AG09319 (cell line): ENCODE data around the gene THNSL1.

ENCODE experiments used
- DNase-seq: peaks from one replicate; pipeline ENCODE4 v3.0.0-alpha.2; 2010; ENCODE audit warnings: low read depth; ENCODE audit errors: extremely low read depth
- TF ChIP-seq, protein P1 (sequence below): IDR thresholded peaks from 2 replicates; pipeline ENCODE4 v1.5.1; 2011; ENCODE audit warnings: low read depth, mild to moderate bottlenecking, inconsistent platforms, low read length, moderate library complexity

The THNSL1 gene

DNA sequence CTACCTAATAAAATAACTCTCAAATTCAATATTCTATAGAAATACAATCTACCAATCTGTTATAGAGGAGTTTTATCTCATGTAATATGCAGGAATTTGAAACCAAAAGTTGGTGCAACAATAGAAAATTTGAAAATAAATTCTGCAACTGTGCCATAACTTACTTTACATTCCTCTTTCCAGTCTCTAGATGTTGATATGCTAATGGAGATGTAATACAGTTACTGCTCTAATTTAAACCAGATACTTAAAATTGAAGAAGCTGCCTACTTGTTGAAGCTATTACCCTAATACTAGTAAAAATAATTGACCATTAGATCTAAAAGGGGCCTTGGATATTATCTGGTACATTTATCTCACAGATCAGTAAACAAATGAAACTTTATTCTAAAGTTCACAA is 1.8 kb upstream of the THNSL1 start:
- TF ChIP-seq, protein P1, sequence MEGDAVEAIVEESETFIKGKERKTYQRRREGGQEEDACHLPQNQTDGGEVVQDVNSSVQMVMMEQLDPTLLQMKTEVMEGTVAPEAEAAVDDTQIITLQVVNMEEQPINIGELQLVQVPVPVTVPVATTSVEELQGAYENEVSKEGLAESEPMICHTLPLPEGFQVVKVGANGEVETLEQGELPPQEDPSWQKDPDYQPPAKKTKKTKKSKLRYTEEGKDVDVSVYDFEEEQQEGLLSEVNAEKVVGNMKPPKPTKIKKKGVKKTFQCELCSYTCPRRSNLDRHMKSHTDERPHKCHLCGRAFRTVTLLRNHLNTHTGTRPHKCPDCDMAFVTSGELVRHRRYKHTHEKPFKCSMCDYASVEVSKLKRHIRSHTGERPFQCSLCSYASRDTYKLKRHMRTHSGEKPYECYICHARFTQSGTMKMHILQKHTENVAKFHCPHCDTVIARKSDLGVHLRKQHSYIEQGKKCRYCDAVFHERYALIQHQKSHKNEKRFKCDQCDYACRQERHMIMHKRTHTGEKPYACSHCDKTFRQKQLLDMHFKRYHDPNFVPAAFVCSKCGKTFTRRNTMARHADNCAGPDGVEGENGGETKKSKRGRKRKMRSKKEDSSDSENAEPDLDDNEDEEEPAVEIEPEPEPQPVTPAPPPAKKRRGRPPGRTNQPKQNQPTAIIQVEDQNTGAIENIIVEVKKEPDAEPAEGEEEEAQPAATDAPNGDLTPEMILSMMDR: no peak
- no peak for DNase-seq

DNA sequence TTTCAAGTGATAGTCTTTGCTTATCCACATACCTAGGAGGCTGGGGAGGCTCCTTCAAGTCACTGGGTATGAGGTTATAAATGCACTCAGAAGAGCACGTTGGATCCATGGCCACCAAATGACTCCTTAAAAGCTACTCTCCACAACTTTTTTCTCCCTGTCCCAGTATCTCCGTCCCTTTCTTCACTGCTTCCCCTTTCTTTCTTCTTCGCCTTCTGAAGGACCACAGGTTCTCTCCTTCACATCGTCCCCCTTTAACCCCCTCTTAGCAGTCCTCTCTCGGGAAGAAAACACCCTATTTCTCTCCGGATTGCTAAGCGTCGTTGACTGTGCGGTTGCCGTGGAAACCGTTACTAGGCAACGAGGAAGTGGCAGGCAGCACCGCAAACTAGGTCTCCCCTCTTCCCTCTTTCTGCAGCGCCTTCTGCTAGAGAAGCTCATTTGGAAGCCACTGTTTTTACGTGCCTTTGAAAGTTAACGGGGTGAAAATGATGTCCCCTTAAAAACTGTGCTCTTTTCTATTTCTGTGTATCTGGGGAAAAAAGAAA is 510 bp upstream of the THNSL1 start, which contains the start of gene ENKUR:
Gene ENKUR (minus strand): TSS at position 331 of the 548 bp plus-strand sequence. CDS start 222 bp downstream, at position 109.
- TF ChIP-seq, protein P1: no peak
- DNase-seq: peak; percentile 75

GRCh38 chr10:25017154-25017590 is 760 bp downstream of the THNSL1 start:
- no peak for DNase-seq
- TF ChIP-seq, protein P1: no peak

DNA sequence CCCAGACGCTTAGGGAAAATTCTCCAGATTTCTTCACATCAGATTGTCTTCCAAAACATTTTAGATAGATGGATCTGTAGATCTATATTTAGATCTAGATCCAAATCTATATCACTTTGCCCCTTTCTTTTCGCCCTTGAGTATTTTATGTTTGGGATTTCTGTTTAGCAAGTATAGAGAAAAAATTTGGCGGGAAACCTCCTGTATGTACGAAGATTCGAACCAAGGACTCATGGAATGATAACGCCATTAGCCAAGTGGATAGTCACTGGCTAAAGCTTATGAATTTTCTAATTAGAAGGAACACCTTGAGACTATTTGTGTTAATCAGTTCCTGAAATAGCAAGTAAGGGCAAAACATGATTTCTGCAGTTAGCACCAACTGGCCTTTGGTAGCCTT is 1.2 kb downstream of the THNSL1 start:
- TF ChIP-seq, protein P1: no peak
- no peak for DNase-seq

GRCh38 chr10:25018703-25019102 is 2.3 kb downstream of the THNSL1 start:
- no peak for DNase-seq
- TF ChIP-seq, protein P1: no peak

DNA sequence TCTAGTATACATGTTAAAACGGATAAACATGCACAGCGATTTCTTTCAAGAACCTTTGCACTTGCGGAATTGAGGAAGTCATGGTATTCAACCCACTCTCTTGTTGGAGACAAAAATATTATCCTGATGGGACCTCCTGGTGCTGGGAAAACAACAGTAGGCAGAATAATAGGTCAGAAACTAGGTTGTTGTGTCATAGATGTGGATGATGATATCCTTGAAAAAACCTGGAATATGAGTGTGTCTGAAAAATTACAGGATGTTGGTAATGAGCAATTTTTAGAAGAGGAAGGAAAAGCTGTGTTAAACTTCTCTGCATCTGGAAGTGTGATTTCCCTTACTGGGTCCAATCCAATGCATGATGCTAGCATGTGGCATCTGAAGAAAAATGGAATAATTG is 6.9 kb downstream of the THNSL1 start:
- TF ChIP-seq, protein P1: no peak
- DNase-seq: no peak

DNA sequence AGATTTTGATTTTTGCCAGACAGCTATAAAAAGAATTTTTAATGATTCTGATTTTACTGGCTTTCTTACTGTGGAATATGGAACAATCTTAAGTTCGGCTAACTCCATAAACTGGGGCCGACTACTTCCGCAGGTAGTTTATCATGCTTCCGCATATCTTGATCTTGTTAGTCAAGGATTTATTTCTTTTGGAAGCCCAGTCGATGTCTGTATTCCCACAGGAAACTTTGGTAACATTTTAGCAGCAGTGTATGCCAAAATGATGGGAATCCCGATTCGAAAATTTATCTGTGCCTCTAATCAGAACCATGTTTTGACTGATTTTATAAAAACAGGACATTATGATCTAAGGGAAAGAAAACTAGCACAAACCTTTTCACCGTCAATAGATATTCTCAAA is 8.1 kb downstream of the THNSL1 start:
- TF ChIP-seq, protein P1: no peak
- no peak for DNase-seq
